ENCODE measurements around the gene ANO1.

- TF ChIP-seq GATA3 (IDR thresholded peaks at IDR 0.05; ENCODE audit: low read depth, low read length): no peak
- TF ChIP-seq GATA2 (IDR thresholded peaks at IDR 0.05; ENCODE audit: low read depth, low read length): no peak
These were observed 45.6 kb downstream of the ANO1 start for GRCh38 chr11:70123711-70124110.

Data from SH-SY5Y (cell line).